Measurements from ENCODE around the gene GNAI2.
"Not testable (repeated sequence)": the region's sequence is repeated elsewhere in the genome, so short reads cannot be mapped to it uniquely, and the experiment has no call there.

GNAI2 gene

GRCh38 chr3:50264383-50264963, 28.5 kb downstream of the GNAI2 start:
- DNase-seq (ENCODE audit: low spot score) = peak; percentile 91

DNA sequence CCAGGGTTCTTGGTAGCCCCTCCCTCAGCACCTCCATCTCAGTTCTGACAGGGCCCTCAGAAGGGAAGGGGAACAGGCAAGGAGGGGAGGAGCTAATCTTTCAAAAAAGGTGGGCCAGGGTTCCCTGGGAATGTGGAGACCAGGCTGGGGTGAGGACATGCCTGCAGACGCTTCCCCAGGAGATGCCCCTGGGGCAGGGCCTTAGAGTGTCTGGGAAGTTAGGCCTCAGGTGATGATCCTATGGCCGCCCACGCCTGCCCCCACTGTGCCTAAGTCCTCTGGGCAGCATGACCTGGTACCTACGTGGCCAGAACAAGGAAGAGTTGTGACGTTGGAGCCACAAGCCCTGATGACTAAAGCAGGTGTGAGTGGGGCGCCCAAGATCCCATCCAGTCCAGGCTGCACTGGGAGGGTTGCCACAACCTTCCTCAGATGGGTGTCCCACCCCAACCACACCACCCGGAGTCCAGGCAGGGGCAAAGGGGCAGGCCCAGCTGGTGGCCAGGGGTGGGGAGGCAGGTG, 29.0 kb downstream of the GNAI2 start:
- DNase-seq (ENCODE audit: low spot score) = no peak

GRCh38 chr3:50265571-50265970, 29.6 kb downstream of the GNAI2 start:
- DNase-seq (ENCODE audit: low spot score) = no peak

DNA sequence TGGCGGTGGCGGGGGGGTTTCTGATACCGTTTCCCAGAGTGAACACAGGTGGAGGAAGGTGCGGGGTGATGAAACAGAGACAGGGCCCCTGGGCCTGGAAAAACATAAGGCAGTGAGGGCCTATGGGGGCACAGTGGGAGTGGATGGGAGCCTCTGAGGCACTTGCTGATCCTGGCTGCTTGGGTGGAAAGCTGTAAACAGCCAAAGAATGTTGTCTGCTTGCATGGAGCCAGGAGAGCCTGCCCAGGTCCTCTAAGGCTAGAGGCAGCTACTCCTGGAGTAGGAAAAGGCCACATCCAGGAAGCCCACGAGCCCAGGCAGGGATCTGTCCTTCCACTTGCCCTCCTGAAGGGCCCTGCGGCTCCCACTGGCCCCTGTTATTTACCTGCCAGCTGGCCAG, 30.0 kb downstream of the GNAI2 start:
- no peak for DNase-seq (ENCODE audit: low spot score)

DNA sequence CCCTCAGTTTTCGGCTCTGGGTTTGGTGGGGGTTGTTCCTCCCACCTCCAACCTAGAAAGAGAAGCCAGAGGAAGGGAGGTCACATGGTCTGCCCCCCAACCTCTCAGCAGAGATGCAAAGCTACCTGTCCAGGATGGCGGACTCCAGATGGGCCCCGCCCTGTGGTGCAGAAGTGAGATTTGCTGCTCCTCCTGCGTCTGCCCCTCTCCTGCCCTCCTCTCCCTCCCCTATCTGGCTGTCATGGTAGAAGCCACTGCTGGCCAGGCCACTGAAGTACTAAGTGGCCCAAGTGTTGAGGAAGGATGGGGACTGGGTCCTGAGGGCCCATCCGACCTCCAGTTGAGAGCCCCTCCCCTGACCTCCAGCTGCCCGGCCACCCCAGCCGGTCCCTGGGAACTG, 30.8 kb downstream of the GNAI2 start:
- no peak for DNase-seq (ENCODE audit: low spot score)

GRCh38 chr3:50267280-50267913, 31.4 kb downstream of the GNAI2 start:
- no peak for DNase-seq (ENCODE audit: low spot score)

DNA sequence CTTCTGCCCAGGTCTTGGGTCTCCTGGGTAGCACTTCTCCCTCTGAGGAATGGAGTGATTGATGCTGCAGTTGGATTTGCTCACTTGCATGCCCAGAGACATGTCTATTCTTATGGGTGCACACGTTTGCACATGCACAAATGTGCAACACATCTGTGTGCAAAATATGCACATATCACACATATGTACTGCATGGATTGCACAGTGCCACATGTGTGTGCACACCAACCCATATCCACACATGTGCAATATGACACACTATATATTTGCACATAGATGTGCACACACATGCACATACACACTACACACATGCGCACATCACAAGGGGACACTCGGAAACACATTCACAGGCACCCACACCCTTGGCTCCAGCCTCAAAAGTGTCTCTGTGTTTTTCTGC, 32.3 kb downstream of the GNAI2 start:
- DNase-seq (ENCODE audit: low spot score) = no peak

DNA sequence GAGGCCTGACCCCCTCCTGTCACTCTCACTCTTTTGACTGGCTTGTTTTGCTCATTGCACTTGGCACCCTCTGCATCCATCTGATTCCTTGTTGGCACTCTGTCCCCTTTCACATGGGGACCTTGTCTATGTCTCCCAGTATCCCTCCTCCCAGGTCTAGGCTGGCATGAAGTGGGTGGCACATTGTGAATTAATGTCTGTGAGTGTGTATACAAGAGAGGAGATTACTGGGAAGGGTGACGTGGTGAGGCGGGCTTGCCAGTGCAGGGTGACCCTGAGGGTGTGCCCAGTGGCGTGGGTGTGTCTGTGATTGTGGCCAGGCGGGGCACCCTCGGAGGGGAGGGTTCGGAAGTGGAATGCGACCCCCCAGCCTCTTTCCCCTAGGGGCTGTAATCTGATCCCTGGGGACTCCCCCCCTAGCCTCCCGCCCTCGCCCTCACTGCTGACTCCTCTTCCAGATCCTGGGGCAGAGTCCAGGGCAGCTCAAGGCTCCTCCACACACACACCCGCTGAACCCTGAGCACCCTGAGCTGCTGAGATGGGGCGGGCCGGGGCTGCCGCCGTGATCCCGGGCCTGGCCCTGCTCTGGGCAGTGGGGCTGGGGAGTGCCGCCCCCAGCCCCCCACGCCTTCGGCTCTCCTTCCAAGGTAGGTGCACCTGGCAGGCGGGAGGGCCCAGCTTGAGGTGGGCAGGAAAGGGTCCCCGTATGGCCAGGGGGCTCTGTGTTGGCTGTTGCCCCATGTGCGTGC, 32.9 kb downstream of the GNAI2 start, which contains the start of gene SEMA3B:
Gene SEMA3B, plus strand, starts transcription at position 445 of the 749 bp plus-strand sequence. Its CDS starts 94 bp downstream, at position 539.
- DNase-seq (ENCODE audit: low spot score) = no peak

GRCh38 chr3:50269460-50269859, 33.5 kb downstream of the GNAI2 start:
- no peak for DNase-seq (ENCODE audit: low spot score)

DNA sequence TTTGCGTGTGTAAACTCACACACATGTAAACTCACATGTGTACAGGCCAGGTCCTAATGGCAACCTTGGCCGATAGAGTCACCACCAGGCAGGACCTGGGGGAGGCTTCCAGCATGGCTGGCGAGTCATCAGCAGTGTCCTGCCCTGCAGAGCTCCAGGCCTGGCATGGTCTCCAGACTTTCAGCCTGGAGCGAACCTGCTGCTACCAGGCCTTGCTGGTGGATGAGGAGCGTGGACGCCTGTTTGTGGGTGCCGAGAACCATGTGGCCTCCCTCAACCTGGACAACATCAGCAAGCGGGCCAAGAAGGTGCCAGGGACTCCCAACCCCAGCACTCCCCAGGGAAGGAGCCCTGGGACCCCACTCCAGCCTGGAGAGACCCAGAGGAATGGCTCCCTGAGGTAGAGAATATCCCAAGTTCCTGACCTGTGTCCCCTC, 34.0 kb downstream of the GNAI2 start:
- no peak for DNase-seq (ENCODE audit: low spot score)

- no peak for DNase-seq (ENCODE audit: low spot score)
Observed at GRCh38 chr3:50270422-50271224, 34.6 kb downstream of the GNAI2 start.

GRCh38 chr3:50271314-50271936, 35.4 kb downstream of the GNAI2 start:
- no peak for DNase-seq (ENCODE audit: low spot score)

- not testable (repeated sequence) for DNase-seq (ENCODE audit: low spot score)
Observed at GRCh38 chr3:50272538-50272910, 36.5 kb downstream of the GNAI2 start.

DNA sequence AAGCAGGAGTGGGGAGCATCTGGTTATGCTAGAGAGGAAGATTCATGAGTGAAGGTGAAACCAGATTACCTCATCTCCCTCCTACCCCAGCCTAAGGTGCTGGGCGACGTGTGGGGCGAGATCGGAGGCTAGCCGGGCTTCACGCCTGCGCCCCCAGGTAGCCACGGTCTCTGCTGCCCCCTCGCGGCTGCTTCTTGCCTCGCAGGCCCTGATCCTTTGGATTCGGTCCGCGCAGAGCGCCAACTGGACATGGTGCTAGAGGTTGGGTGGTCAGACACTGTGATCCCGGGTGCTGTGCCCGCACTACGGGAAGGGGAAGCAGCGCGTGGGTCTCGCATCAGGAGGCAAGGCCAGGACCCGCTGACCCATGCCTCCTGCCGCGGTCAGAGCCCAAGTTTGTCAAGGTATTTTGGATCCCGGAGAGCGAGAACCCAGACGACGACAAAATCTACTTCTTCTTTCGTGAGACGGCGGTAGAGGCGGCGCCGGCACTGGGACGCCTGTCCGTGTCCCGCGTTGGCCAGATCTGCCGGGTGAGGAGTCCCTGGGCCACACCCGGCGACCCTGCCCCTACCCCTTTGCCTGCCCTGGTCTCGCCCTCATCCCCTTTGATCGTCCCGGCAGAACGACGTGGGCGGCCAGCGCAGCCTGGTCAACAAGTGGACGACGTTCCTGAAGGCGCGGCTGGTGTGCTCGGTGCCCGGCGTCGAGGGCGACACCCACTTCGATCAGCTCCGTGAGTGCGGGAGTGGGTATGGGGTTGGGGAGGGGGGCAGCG, 37.1 kb downstream of the GNAI2 start:
- peak; percentile 94 for DNase-seq (ENCODE audit: low spot score)

DNA sequence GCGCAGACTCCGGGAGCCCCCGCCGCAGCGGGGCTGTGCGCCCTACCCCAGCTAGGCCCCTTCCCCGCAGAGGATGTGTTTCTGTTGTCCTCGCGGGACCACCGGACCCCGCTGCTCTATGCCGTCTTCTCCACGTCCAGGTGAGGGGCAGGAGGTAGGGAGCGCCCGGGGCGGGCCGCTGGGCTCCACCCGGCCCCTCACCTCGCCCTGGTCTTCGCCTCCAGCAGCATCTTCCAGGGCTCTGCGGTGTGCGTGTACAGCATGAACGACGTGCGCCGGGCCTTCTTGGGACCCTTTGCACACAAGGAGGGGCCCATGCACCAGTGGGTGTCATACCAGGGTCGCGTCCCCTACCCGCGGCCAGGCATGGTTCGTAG, 37.7 kb downstream of the GNAI2 start:
- DNase-seq (ENCODE audit: low spot score) = no peak

DNA sequence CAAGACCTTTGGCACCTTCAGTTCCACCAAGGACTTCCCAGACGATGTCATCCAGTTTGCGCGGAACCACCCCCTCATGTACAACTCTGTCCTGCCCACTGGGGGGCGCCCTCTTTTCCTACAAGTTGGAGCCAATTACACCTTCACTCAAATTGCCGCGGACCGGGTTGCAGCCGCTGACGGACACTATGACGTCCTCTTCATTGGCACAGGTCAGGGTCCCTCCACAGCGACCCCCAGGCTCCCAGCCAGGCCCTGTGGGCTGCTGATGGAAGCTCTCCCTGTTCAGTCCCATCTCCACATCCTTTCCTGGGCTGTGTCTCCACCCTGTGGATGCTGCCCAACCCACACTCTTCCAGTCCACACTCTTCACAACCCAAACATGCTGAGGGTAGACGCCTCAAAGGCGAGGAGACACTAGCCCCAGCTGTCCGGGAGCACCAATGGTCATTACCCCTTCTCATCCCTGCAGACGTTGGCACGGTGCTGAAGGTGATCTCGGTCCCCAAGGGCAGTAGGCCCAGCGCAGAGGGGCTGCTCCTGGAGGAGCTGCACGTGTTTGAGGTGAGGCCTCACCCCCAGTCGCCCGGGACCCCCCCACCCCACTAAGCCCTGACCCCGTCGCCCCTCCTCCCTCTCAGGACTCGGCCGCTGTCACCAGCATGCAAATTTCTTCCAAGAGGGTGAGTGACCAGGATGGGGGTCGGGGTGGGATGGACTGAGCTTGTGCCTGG, 38.5 kb downstream of the GNAI2 start:
- peak; percentile 84 for DNase-seq (ENCODE audit: low spot score)

- DNase-seq (ENCODE audit: low spot score) = no peak
Observed at GRCh38 chr3:50275141-50275995, 39.4 kb downstream of the GNAI2 start.

GRCh38 chr3:50275996-50276761, 40.2 kb downstream of the GNAI2 start:
- DNase-seq (ENCODE audit: low spot score) = no peak

GRCh38 chr3:50276762-50277101, 40.7 kb downstream of the GNAI2 start:
- DNase-seq (ENCODE audit: low spot score) = no peak
